Tongue (tissue), 2 donors: ENCODE measurements around the gene TOX2. TPM values are rescaled to one million over a fixed set of nuclear protein-coding genes. Genes with fewer than 3 reads are reported as not detected.

Experiments
- DNase-seq: peaks from one replicate; pipeline ENCODE4 v3.0.0-alpha.2; 2015
- total RNA-seq: library from RNA; depleted of rRNA; stranded (reverse); fragments of >200 nt; gene quantifications from one replicate; pipeline ENCODE4 v1.2.3, GENCODE V29; 2014

Gene TOX2
- total RNA-seq, 1 donor from 2014 or later: 0.51 TPM

DNA sequence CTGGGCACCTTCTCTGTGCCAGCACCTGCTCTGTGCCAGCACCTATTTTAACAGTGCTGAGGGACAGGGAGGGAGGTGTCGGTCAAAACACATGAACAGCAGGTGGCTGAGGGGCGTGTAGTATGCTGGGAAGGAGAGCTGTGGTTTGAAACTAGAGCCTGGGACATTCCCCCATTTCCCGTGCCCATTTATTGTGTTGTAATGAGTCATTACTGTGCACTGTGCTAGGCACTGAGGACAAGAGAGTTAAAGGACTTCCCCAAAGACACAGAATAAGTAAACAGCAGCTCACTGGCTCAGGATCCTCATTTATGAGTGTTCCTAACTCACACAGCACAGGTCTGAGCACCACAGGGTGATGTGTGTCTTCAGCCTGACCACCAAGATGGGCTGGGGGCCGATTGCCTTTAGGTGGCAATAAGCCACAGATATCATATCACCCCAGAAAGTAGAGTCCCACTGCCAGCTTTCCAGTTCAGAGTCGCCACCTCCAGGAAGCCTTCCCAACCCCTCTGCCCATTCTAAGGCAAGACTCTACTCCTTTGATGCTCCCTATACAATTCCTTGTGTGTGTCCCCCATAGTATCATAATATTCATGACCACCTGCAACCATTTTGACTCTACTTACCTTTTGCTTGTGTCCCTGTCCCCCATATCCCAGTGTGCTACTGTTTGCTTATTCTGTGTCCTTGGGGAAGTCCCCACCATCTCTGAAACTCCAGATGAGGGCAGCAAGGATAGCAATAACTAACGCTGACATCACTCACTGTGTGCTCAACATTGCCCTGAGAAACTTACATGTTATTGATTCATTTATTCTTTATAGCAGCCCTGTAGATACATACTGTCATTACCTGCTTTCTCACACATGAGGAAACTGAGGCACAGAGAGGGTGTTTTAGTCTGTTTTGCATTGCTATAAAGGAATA is 87.3 kb downstream of the TOX2 start:
- no peak for DNase-seq

- no peak for DNase-seq
Observed at GRCh38 chr20:44002861-44003260, 88.2 kb downstream of the TOX2 start.

- DNase-seq: no peak
Observed at GRCh38 chr20:44003609-44004008, 89.0 kb downstream of the TOX2 start.

- DNase-seq: no peak
Observed at GRCh38 chr20:44004306-44004915, 89.8 kb downstream of the TOX2 start.

GRCh38 chr20:44005661-44006060 is 91.0 kb downstream of the TOX2 start:
- no peak for DNase-seq

- no peak for DNase-seq
Observed at GRCh38 chr20:44006126-44006525, 91.5 kb downstream of the TOX2 start.

DNA sequence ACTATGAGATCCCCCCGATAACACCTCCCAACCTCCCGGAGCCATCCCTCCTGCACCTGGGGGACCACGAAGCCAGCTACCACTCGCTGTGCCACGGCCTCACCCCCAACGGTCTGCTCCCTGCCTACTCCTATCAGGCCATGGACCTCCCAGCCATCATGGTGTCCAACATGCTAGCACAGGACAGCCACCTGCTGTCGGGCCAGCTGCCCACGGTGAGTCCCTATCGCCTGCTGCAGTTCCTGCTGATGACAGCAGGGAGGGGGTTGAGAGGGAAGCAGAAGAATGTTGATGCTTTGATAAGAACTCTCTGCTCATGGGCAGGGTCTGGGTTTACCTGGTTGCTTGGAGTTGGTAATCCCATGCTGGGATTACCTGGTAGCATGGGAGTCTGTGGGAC is 91.9 kb downstream of the TOX2 start:
- no peak for DNase-seq

DNA sequence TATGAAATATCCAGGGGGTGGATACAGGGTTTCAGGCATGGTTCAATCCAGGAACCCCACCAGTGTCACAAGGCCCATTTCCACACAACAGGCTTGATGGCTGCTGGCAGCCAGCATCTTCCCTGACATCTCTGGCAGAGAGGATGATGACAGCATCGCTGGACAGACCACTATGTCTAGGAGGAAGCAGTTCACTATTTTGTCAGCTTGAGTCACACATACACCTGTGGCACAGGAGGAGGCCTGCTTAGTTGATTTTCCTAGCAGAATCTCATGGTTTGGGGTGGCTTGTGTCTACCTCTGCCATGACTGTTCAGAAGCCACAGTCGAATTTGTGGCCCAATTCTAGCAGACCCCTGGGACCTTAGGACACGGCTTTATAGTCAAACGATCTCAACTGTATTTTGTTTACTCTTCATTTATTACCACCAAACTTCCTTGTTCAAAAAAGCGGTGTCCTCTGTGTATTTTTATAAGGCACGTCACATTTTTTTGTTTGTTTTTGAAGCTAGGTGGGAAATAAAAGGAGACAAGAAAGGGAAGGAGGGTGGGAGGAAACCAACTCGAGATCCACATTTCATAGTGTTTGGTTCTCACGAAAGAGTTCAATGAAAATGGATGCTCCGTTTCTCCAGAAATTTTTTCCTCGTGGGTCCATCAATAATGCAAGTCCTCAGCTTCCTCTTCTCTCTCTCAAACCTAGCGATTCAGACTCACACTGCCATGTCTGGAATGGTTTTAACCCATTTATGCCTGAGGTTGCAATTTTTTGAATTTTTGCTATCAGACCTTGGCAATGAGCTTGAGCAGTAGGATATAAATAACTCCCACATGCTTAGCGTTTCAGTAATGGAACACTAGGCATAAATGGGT is 94.4 kb downstream of the TOX2 start:
- DNase-seq: no peak

GRCh38 chr20:44009679-44009992 is 95.0 kb downstream of the TOX2 start:
- no peak for DNase-seq

DNA sequence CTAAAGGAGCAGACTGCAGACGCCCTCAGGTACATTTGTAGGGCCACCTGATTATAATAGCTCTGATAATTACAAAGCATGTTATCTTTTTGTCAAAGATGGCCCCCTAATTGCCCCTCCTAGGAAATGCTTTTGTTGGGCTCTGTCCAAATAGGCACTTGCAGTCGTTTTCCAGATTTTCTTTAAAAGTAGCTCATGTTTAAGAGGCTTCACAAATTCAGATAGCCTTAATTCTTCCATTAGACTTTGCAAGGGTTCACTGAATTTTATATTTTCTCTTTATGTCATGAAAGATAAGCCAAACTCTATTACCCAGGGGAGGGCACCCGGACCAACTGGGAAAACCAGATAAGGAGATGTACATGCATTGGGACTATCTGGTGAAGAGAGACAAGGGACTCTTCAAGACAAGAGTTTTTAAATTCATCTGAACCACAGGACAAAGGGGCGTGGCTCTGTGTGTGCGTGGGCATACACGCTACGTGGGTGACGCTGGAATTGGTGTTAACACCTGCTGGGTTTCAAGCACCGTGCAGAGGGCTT is 95.6 kb downstream of the TOX2 start:
- DNase-seq: no peak

DNA sequence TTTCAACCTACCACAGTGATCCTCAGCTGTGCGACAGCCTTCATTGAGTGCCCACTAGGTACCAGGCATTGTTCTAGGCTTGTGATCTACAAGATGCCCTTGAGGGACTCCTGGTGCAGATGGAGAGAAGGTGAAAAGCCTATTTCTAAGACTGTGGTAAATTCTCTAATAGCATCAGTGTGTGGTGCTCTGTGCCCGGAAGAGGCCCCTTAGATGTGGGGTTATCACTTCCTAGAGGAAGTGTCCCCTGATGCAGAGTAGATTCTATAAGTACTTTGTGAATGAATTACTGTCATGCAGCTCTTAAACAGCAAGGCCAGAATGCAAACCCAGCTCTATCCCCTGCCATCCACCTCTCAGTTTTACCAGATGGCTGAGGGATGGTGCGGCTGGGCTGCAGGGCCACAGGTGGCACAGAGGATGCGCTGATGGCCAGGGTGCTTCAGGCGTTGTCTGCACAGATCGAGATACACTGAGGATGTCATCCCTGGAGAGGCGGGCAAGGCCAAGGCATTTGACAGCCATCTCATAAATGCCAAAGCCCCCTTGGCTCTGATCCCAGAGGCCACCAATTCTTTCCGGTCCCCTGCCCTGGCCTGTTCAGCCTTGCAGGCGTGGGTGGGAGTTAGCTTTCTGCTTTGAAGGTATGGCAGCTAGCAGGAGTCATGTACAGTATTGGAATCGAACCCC is 96.7 kb downstream of the TOX2 start:
- no peak for DNase-seq

DNA sequence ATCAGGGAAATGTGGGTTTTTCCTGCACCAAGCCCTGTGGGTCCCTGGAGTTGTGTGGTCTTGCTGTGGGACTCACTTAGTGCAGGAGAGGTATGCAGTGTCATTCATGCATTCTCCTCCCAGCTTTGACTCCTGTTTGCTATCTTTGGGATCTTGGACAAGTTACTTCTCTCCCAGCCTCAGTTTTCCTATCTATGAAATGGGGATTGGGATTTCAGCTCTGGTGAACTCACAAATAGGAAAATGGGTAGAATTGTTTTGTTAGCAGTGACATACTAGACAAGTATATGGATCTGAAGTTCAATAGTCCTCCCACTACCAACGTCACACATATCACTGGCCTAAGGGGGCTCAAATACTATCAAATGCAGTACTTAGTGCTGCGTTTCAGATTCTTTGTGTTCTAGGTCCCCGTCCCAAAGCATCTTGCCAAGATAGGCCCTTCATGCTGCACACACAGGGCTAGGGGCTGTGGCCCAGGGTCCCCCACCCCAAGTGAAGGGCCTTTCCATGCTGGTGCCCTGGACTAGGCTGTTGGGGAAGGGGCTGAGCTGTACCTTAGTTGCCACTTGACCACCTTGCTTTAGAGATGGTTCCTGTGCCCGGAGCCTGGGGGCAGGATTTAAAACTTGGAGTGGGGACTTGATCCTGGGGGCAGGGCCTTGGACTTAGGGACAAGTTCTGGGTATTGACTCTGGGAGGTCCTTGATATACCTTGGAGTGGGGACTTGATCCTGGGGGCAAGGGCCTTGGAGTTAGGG is 98.0 kb downstream of the TOX2 start:
- no peak for DNase-seq

GRCh38 chr20:44014807-44015732 is 100.4 kb downstream of the TOX2 start:
- peak; percentile 63 for DNase-seq

DNA sequence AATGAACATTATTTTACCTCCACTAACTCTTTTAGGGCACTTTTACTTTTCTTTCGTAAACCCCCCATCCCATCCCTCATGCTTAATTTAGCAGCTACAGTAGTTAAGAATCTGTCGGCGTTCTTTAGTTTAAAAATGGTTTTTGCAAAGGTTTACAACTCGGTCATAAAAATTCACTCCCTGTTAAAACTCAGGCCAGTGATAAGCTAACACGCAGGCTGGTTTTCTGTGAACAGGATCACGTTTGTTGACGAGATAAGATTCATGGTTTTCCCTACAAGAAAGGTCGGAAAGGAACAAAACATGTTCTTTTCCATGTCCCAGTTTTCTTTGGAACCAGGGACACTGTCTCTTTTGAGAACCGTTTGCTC is 101.1 kb downstream of the TOX2 start:
- DNase-seq: no peak

- DNase-seq: no peak
Observed at GRCh38 chr20:44016525-44016924, 101.9 kb downstream of the TOX2 start.

DNA sequence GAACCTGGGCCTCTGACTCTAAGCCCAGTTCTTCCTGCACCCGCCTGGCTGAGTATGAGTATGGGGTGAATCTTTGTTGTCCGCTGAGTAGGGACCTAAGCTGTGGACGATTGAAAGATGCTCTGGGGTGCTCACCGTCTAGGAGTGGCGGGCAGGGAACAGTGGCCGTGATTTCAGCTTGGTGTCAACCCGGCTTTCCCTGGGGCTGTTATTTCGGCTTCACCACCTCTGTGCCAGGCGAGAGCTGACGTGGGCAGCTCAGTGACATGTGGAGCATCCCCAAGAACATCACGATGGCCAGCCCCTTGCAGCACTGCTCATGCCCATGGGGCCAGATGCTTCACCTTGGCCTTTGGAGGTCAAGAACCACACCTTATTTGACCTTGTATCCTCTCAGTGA is 102.6 kb downstream of the TOX2 start:
- no peak for DNase-seq

DNA sequence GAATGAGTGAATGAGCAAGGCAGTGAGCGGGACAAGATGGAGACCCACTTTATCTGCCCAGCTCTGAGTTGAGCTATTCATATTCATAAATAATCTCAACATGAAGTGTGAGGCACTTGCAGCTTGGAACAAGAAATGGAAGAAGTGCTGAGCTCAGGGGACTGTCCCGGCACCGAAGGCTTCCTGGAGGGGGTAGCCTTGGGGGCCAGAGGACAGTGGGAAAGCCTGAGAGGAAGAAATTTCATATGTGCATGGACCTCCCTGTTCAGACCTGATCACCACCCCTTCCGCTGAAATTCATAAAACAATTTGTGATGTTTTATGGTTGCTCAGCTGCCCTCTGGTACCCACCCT is 103.2 kb downstream of the TOX2 start:
- no peak for DNase-seq

- peak; percentile 95 for DNase-seq
Observed at GRCh38 chr20:44018259-44018941, 103.7 kb downstream of the TOX2 start.

DNA sequence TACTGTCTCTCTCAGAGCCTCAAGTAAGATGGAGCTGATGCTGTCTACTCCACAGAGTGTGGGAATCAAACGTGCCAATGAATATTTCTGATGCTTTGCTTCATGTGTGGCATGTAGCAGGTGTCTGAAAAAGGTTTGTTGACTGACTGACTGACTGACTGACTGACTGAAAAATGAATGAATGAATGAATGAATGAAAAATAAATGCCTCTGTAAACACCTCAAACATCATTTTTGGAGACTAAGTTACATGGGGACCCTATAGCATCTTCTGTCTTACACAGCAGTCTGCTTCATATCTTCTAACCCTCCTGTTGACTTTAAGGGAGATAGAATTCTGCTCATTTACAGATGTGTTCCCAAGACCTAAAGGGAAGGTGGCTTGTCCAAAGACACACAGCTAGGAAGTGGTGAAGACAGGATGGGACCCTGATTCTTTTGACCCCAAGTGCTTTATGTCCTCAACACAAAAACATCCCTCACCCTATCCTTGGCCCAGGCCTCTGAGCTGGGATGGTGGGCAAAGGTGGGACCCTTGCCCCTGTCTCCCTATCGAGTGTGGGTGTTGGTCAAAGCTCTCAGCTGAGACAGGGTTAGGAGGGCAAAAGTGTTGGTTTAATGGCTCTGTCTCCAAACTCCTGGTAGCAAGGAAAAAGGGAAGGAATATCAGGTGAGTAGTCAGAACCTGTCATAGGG is 104.4 kb downstream of the TOX2 start:
- DNase-seq: no peak
